IMR-90 (cell line): ENCODE measurements around the gene ZNF555. TPM values are rescaled to one million over a fixed set of nuclear protein-coding genes. Genes with fewer than 3 reads are reported as not detected.

Experiments used
- ATAC-seq: fragments of 200-7000 bp; cut with Tn5 transposase; 2 replicates; pipeline ENCODE4 v1.9.1; 2020; ENCODE audit warnings: low read depth, mild to moderate bottlenecking, moderate library complexity
- BruUV-seq: library from RNA; stranded (reverse); fragments of 400-500 nt; replicated peaks from 2 replicates; lab custom pipeline; 2021; lab: Mats Ljungman, UMichigan
- CTCF ChIA-PET: fragments of 300-600 bp; formaldehyde crosslinking; extraction: SDS; loops from one replicate; lab custom pipeline; 2021; ENCODE audit warnings: antibody characterized with exemption; lab: Yijun Ruan, JAX
- POLR2A ChIA-PET: fragments of 300-600 bp; sonication (Branson Sonifier 250); formaldehyde crosslinking; loops from one replicate; lab custom pipeline; 2022; ENCODE audit warnings: antibody characterized with exemption; ENCODE audit not compliant: unreplicated experiment; lab: Charles Lee
- DNase-seq: peaks from one replicate; pipeline ENCODE4 v3.0.0; 2013
- H2AFZ ChIP-seq: replicated peaks from 2 replicates; pipeline ENCODE3; 2013; ENCODE audit warnings: low read length, mild to moderate bottlenecking; ENCODE audit not compliant: poor library complexity
- H2AK5ac ChIP-seq: 2 replicates; pipeline ENCODE4 v1.6.1; 2013; ENCODE audit warnings: low read depth, low read length, inconsistent platforms
- H2AK9ac ChIP-seq: replicated peaks from 2 replicates; pipeline ENCODE3; 2013; ENCODE audit warnings: mild to moderate bottlenecking, low read depth, low read length, moderate library complexity; ENCODE audit not compliant: poor library complexity
- H2BK120ac ChIP-seq: 2 replicates; pipeline ENCODE4 v1.6.1; 2013; ENCODE audit warnings: low read depth, low read length, inconsistent platforms
- H2BK15ac ChIP-seq: 3 replicates; pipeline ENCODE4 v1.6.1; 2013; ENCODE audit warnings: low read depth, low read length, inconsistent platforms
- H2BK20ac ChIP-seq: 2 replicates; pipeline ENCODE4 v1.6.1; 2013; ENCODE audit warnings: low read depth, mild to moderate bottlenecking, inconsistent platforms, low read length, moderate library complexity
- H2BK5ac ChIP-seq: 2 replicates; pipeline ENCODE4 v1.6.1; 2013; ENCODE audit warnings: mild to moderate bottlenecking, low read depth, low read length, inconsistent platforms; ENCODE audit not compliant: poor library complexity, severe bottlenecking
- H3K14ac ChIP-seq: replicated peaks from 2 replicates; pipeline ENCODE4 v1.6.1; 2013; ENCODE audit warnings: low read depth, low read length, inconsistent platforms
- H3K18ac ChIP-seq: 2 replicates; pipeline ENCODE4 v1.6.1; 2013; ENCODE audit warnings: low read depth, low read length, control low read depth
- H3K23ac ChIP-seq: 2 replicates; pipeline ENCODE4 v1.6.1; 2013; ENCODE audit warnings: low read depth, low read length, inconsistent platforms
- H3K27ac ChIP-seq: 2 replicates; pipeline ENCODE4 v1.5.1; 2013; ENCODE audit warnings: mild to moderate bottlenecking, control low read depth, low read length; ENCODE audit not compliant: insufficient read depth
- H3K27me3 ChIP-seq: 2 replicates; pipeline ENCODE4 v1.6.1; 2013; ENCODE audit warnings: low read length; ENCODE audit not compliant: control insufficient read depth, insufficient read depth
- H3K36me3 ChIP-seq: 2 replicates; pipeline ENCODE4 v1.6.1; 2013; ENCODE audit warnings: low read length, mixed read lengths; ENCODE audit not compliant: control insufficient read depth, insufficient read depth
- H3K4ac ChIP-seq: 2 replicates; pipeline ENCODE4 v1.6.1; 2013; ENCODE audit warnings: low read depth, low read length, inconsistent platforms
- H3K4me1 ChIP-seq: 2 replicates; pipeline ENCODE4 v1.6.1; 2013; ENCODE audit warnings: low read length, mixed read lengths; ENCODE audit not compliant: control insufficient read depth, insufficient read depth
- H3K4me2 ChIP-seq: 2 replicates; pipeline ENCODE4 v1.6.1; 2013; ENCODE audit warnings: low read depth, mild to moderate bottlenecking, control low read depth, low read length, moderate library complexity
- H3K4me3 ChIP-seq: 2 replicates; pipeline ENCODE4 v1.5.1; 2013; ENCODE audit warnings: low read depth, mild to moderate bottlenecking, control low read depth, low read length, moderate library complexity; ENCODE audit not compliant: insufficient read depth
- H3K56ac ChIP-seq: 2 replicates; pipeline ENCODE4 v1.6.1; 2013; ENCODE audit warnings: low read length, inconsistent platforms; ENCODE audit not compliant: insufficient read depth; ENCODE audit errors: extremely low read depth
- H3K79me1 ChIP-seq, 2 experiments: 2 replicates each; pipeline ENCODE4 v1.6.1; 2013; ENCODE audit warnings: low read length in 2 of 2, inconsistent platforms in 1 of 2, low read depth in 1 of 2
- H3K9ac ChIP-seq: 2 replicates; pipeline ENCODE4 v1.6.1; 2013; ENCODE audit warnings: low read depth, low read length, control low read depth
- H3K9me1 ChIP-seq: 2 replicates; pipeline ENCODE4 v1.6.1; 2013; ENCODE audit warnings: low read length, inconsistent platforms; ENCODE audit not compliant: insufficient read depth
- H3K9me3 ChIP-seq: 2 replicates; pipeline ENCODE4 v1.6.1; 2013; ENCODE audit warnings: low read length; ENCODE audit not compliant: control insufficient read depth, insufficient read depth
- H4K20me1 ChIP-seq: 2 replicates; pipeline ENCODE4 v1.6.1; 2013; ENCODE audit warnings: low read length, inconsistent platforms; ENCODE audit not compliant: insufficient read depth
- H4K5ac ChIP-seq: 2 replicates; pipeline ENCODE4 v1.6.1; 2013; ENCODE audit warnings: mild to moderate bottlenecking, low read depth, low read length, control low read depth
- H4K8ac ChIP-seq, 2 experiments: 2 replicates each; pipeline ENCODE4 v1.6.1; 2013; ENCODE audit warnings: low read depth in 2 of 2, low read length in 2 of 2, control low read depth in 1 of 2, inconsistent platforms in 1 of 2
- H4K91ac ChIP-seq: 2 replicates; pipeline ENCODE4 v1.6.1; 2013; ENCODE audit warnings: low read depth, low read length, inconsistent platforms; ENCODE audit not compliant: insufficient read depth
- CEBPB ChIP-seq: IDR thresholded peaks from 2 replicates; pipeline ENCODE4 v1.6.1; 2012; ENCODE audit warnings: low read depth, low read length, improper control_type of control experiment
- CHD1 ChIP-seq: IDR thresholded peaks from 2 replicates; pipeline ENCODE4 v1.6.1; 2012; ENCODE audit warnings: low read depth, low read length, improper control_type of control experiment
- CTCF ChIP-seq: conservative IDR thresholded peaks from 2 replicates; pipeline ENCODE4 v1.5.1; 2012; ENCODE audit warnings: mild to moderate bottlenecking, low read depth, low read length, improper control_type of control experiment
- ELK1 ChIP-seq: fragments of 150-350 bp; IDR thresholded peaks from 2 replicates; pipeline ENCODE4 v1.6.1; 2016; ENCODE audit warnings: low read depth, mild to moderate bottlenecking, low read length, moderate library complexity, borderline replicate concordance
- MAZ ChIP-seq: IDR thresholded peaks from 2 replicates; pipeline ENCODE4 v1.6.1; 2012; ENCODE audit warnings: low read depth, mild to moderate bottlenecking, low read length, improper control_type of control experiment, moderate library complexity, borderline replicate concordance
- POLR2A ChIP-seq: IDR thresholded peaks from 2 replicates; pipeline ENCODE4 v1.6.1; 2012; ENCODE audit warnings: mild to moderate bottlenecking, low read depth, low read length
- RCOR1 ChIP-seq: IDR thresholded peaks from 2 replicates; pipeline ENCODE4 v1.6.1; 2012; ENCODE audit warnings: mild to moderate bottlenecking, low read length, improper control_type of control experiment; ENCODE audit not compliant: insufficient replicate concordance
- SMC3 ChIP-seq: fragments of 150-350 bp; IDR thresholded peaks from 2 replicates; pipeline ENCODE4 v1.6.1; 2016; ENCODE audit warnings: low read depth, mild to moderate bottlenecking, antibody characterized with exemption, low read length, moderate library complexity
- WGBS, 2 experiments: methylation state at CpG; one replicate each; pipeline versions ENCODE4 v1.1.5 to v1.1.7; 2013; ENCODE audit warnings: missing lambda C conversion rate in 2 of 2; ENCODE audit not compliant: insufficient read length in 1 of 2; ENCODE audit errors: extremely low coverage in 2 of 2; 5-methylcytosine and 5-hydroxymethylcytosine counted together
- dilution Hi-C: fragments of 300-500 bp; cut with HindIII; formaldehyde crosslinking; loops from one replicate; pipeline ENCODE4 v1.14.3; 2018; ENCODE audit warnings: low sequenced_read_pairs; ENCODE audit not compliant: unreplicated experiment
- in situ Hi-C: fragments of 300-500 bp; cut with MboI; formaldehyde crosslinking; loops from 3 replicates; pipeline ENCODE4 v1.14.3; 2019; ENCODE audit warnings: low sequenced_read_pairs, inconsistent platforms, mixed read lengths
- intact Hi-C: fragments of 100-400 bp; cut with micrococcal nuclease; formaldehyde crosslinking; loops from 2 replicates; pipeline ENCODE4 v1.10.0; 2022
- polyA plus RNA-seq, 3 experiments: library from polyadenylated mRNA; depleted of rRNA; stranded (reverse); fragments of >200 nt; gene quantifications; 2 replicates each; pipeline ENCODE4 v1.2.3, GENCODE V29; 2012; ENCODE audit warnings: low replicate concordance in 1 of 3
- total RNA-seq: library from RNA; depleted of rRNA; stranded (reverse); fragments of >200 nt; gene quantifications from 2 replicates; pipeline ENCODE4 v1.2.3, GENCODE V29; 2012

Gene ZNF555
- total and polyA plus RNA-seq, 2 of the 4 experiments (the other 2 are of a cell fraction): 2.8 to 9.7 TPM

- dilution Hi-C loops (no loop called here), intact Hi-C loops (no loop called here), in situ Hi-C loops (no loop called here)
- Histone ChIP-seq H2BK120ac (no peak overlapping the region), H3K27ac (no peak overlapping the region), H2AK5ac (no peak overlapping the region), H3K9me1 (no peaks in the 10 kb centered on the region), H3K79me1 (peaks cover 0 to 3% of the 10 kb centered on the region in 2 experiments; a peak in 1 of 4 replicates), H3K23ac (no peak overlapping the region), H2AK9ac (no peak overlapping the region), H3K9ac (no peak overlapping the region), H2BK15ac (no peak overlapping the region), H2AFZ (no peak overlapping the region), H3K9me3 (peaks cover 64% of the 10 kb centered on the region), H3K18ac (no peak overlapping the region), H3K4me2 (no peak overlapping the region), H4K8ac (no peak overlapping the region), H2BK5ac (no peak overlapping the region), H4K91ac (no peak overlapping the region), H3K4me1 (no peaks in the 10 kb centered on the region), H3K14ac (no peak overlapping the region), H3K27me3 (no peaks in the 10 kb centered on the region), H4K5ac (no peak overlapping the region), H2BK20ac (no peak overlapping the region), H3K4ac (no peak overlapping the region), H3K56ac (no peak overlapping the region), H4K20me1 (no peaks in the 10 kb centered on the region), H3K4me3 (no peak overlapping the region), H3K36me3 (peaks cover 5% of the 10 kb centered on the region; the same call in 1 of the 2 replicates)
- no TSS peak for BruUV-seq
- ChIA-PET POLR2A (interaction anchor here (0.5 kb wide), 1 partner anchor 92 kb away, joined by 4 read pairs; no protein-coding TSS in a partner anchor), CTCF (no interaction called here)
- DNase-seq: no peak
- TF ChIP-seq RCOR1 (no peak), CHD1 (no peak), SMC3 (no peak), CEBPB (no peak), CTCF (no peak), POLR2A (no peak), MAZ (no peak), ELK1 (no peak)
- ATAC-seq: no peak
- WGBS, 2 experiments: 80% methylated on average over 9 of the region's 27 CpGs; no CpG with 5 or more reads in 1 of the 2 experiments
Observed at GRCh38 chr19:2858864-2859263, 17.6 kb downstream of the ZNF555 start.
